DND-41 (cell line): ENCODE measurements around the gene MFNG.

ENCODE experiments used
- ATAC-seq: fragments of 200-7000 bp; cut with Tn5 transposase; 3 replicates; pipeline ENCODE4 v1.9.1; 2021; ENCODE audit warnings: low read depth; ENCODE audit not compliant: insufficient read depth
- DNase-seq: peaks from one replicate; pipeline ENCODE4 v3.0.0-alpha.2; 2020
- H2AFZ ChIP-seq: 2 replicates; pipeline ENCODE4 v1.6.0; 2012; ENCODE audit warnings: low read depth, low read length
- H3K27ac ChIP-seq: 2 replicates; pipeline ENCODE4 v1.5.1; 2012; ENCODE audit warnings: low read length, inconsistent platforms
- H3K27me3 ChIP-seq: fragments of 200-600 bp; sonication (generic); 2 replicates; pipeline ENCODE4 v1.6.0; 2012; ENCODE audit warnings: low read length, mild to moderate bottlenecking, inconsistent platforms; ENCODE audit not compliant: insufficient read depth, poor library complexity
- H3K36me3 ChIP-seq: 2 replicates; pipeline ENCODE4 v1.5.1; 2012; ENCODE audit warnings: low read length, inconsistent platforms; ENCODE audit not compliant: insufficient read depth
- H3K4me1 ChIP-seq: 2 replicates; pipeline ENCODE4 v1.5.1; 2012; ENCODE audit warnings: mild to moderate bottlenecking, low read length; ENCODE audit not compliant: insufficient read depth
- H3K4me2 ChIP-seq: 2 replicates; pipeline ENCODE4 v1.6.0; 2012; ENCODE audit warnings: mild to moderate bottlenecking, moderate library complexity, low read length, inconsistent platforms; ENCODE audit not compliant: insufficient read depth
- H3K4me3 ChIP-seq, 2 experiments: fragments of 200-600 bp in 1 of 2; shearing (Covaris generic) in 1 of 2; 2 replicates each; pipeline ENCODE4 v1.5.1; 2012 to 2016; ENCODE audit warnings: inconsistent platforms in 2 of 2, low read length in 2 of 2, mild to moderate bottlenecking in 2 of 2, low read depth in 1 of 2, moderate library complexity in 1 of 2
- H3K79me2 ChIP-seq: 2 replicates; pipeline ENCODE4 v1.6.0; 2012; ENCODE audit warnings: low read length, inconsistent platforms; ENCODE audit not compliant: insufficient read depth
- H3K9ac ChIP-seq: 2 replicates; pipeline ENCODE4 v1.6.0; 2012; ENCODE audit warnings: low read depth, mild to moderate bottlenecking, inconsistent platforms, low read length, moderate library complexity
- H3K9me3 ChIP-seq: 2 replicates; pipeline ENCODE4 v1.5.1; 2012; ENCODE audit warnings: low read length, moderate library complexity, mild to moderate bottlenecking, inconsistent platforms; ENCODE audit not compliant: insufficient read depth, severe bottlenecking
- H4K20me1 ChIP-seq: 2 replicates; pipeline ENCODE4 v1.6.0; 2012; ENCODE audit warnings: low read length; ENCODE audit not compliant: insufficient read depth
- EZH2 ChIP-seq: IDR thresholded peaks from 3 replicates; pipeline ENCODE4 v1.6.1; 2012; ENCODE audit warnings: borderline replicate concordance, low read depth, mild to moderate bottlenecking, moderate library complexity, low read length, inconsistent platforms; ENCODE audit not compliant: severe bottlenecking
- TF ChIP-seq, protein P1 (sequence below): IDR thresholded peaks from 2 replicates; pipeline ENCODE4 v1.5.1; 2012; ENCODE audit warnings: borderline replicate concordance, low read length, moderate library complexity, mild to moderate bottlenecking; ENCODE audit not compliant: poor library complexity, severe bottlenecking; ENCODE audit errors: extremely low read depth

MFNG gene

DNA sequence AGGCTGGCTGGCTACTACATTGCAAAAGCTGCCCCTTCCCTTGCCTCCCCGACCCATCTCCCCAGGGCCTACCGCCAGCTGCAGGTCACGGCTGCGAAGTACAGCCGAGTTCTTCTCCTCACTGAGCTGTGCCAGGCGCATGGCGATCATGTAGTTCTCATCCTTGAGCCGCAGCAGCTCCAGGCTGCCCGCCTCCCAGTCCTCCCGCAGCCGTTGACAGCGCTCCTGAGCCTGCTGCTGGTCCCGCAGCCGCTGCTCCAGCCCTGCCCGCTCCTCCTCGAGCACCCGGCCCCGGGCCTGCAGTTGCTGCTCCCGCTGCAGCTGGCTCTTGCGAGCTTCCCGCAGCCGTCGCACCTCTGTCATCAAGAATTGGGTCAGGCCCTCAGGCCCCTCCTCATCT, 29.7 kb upstream of the MFNG start:
- H3K4me3 ChIP-seq: no peak overlapping the region
- no peaks in the 10 kb centered on the region for H3K36me3 ChIP-seq
- H4K20me1 ChIP-seq: no peaks in the 10 kb centered on the region
- no peaks in the 10 kb centered on the region for H3K4me1 ChIP-seq
- H2AFZ ChIP-seq: no peak overlapping the region
- H3K9me3 ChIP-seq: no peaks in the 10 kb centered on the region
- no peak overlapping the region for H3K27ac ChIP-seq
- no peak for ATAC-seq
- no peak for DNase-seq
- H3K9ac ChIP-seq: no peak overlapping the region
- H3K27me3 ChIP-seq: peaks cover 13% of the 10 kb centered on the region
- TF ChIP-seq, protein P1, sequence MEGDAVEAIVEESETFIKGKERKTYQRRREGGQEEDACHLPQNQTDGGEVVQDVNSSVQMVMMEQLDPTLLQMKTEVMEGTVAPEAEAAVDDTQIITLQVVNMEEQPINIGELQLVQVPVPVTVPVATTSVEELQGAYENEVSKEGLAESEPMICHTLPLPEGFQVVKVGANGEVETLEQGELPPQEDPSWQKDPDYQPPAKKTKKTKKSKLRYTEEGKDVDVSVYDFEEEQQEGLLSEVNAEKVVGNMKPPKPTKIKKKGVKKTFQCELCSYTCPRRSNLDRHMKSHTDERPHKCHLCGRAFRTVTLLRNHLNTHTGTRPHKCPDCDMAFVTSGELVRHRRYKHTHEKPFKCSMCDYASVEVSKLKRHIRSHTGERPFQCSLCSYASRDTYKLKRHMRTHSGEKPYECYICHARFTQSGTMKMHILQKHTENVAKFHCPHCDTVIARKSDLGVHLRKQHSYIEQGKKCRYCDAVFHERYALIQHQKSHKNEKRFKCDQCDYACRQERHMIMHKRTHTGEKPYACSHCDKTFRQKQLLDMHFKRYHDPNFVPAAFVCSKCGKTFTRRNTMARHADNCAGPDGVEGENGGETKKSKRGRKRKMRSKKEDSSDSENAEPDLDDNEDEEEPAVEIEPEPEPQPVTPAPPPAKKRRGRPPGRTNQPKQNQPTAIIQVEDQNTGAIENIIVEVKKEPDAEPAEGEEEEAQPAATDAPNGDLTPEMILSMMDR: no peak
- no peak for TF ChIP-seq EZH2
- H3K4me2 ChIP-seq: no peak overlapping the region
- H3K79me2 ChIP-seq: no peaks in the 10 kb centered on the region

DNA sequence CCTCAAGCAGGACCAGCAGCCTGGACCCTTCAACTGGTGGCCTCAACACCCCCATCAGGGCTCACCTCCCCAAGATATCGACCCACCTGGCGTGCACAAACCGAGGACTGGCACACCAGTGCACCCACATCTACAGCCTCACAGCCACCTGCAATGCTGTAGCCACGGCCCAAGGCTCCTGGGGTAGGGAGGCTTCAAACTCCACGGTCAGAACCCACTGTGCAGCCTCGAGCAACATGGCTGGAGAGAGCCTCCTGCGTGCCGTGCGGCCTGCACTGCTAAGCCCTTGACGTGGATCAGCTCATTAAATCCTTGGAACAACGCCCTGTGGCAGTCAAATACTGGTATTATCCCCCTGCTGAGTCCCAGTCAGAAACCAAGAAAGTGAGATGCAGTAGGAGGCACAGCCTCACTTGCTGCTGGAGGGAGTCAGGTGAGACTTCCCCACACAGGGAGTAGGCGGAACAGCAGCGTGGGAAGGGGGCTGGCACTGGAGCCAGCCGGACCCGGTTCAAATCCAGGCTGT, 28.4 kb upstream of the MFNG start:
- H3K4me2 ChIP-seq: no peak overlapping the region
- no peak for DNase-seq
- ATAC-seq: no peak
- no peak overlapping the region for H3K4me3 ChIP-seq
- H3K27me3 ChIP-seq: peaks cover 13% of the 10 kb centered on the region
- no peaks in the 10 kb centered on the region for H3K36me3 ChIP-seq
- H3K4me1 ChIP-seq: no peaks in the 10 kb centered on the region
- no peak overlapping the region for H2AFZ ChIP-seq
- TF ChIP-seq, protein P1: no peak
- no peak for TF ChIP-seq EZH2
- no peaks in the 10 kb centered on the region for H4K20me1 ChIP-seq
- H3K9me3 ChIP-seq: no peaks in the 10 kb centered on the region
- H3K9ac ChIP-seq: no peak overlapping the region
- H3K27ac ChIP-seq: no peak overlapping the region
- no peaks in the 10 kb centered on the region for H3K79me2 ChIP-seq

DNA sequence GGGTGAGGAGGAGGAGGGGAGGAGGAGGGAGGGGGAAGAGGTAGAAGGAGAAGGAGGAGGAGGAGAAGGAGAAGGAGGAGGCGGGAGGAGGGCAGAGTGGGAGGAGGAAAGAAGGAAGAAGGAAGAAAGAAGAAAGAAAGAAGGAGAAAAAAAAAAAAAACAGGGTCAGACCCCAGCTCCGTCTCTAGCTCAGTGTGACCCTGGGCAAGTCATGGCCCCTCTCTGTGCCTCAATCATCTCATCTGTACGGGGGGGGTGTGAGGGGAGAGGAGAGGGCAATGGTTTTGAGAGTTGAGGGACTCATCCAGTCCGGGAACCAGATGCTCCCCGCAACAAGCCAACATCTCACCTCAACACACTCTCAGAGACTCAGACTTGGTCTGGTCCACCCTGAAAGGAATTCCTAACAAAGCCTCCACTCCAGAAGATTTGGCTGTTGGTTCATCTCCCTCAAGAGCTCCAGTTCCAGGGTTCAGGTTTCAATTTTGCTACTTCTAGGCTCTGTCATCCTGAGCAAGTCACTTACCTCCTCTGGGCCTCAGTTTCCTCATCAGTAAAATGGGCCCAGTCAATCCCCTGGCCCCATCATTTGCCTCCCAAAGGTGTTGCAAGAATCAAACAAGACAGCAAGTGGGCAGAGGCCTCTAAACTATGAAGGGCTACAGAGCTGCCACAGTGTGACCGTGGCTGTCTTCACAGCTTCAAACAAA, 25.4 kb upstream of the MFNG start:
- H3K79me2 ChIP-seq: no peaks in the 10 kb centered on the region
- no peak overlapping the region for H2AFZ ChIP-seq
- H3K27ac ChIP-seq: no peak overlapping the region
- DNase-seq (no peak), ATAC-seq (no peak)
- TF ChIP-seq EZH2: no peak
- TF ChIP-seq, protein P1: no peak
- H3K9ac ChIP-seq: no peak overlapping the region
- H3K27me3 ChIP-seq: peaks cover 13% of the 10 kb centered on the region
- H3K36me3 ChIP-seq: no peaks in the 10 kb centered on the region
- no peaks in the 10 kb centered on the region; the same call in none of the 2 replicates for H4K20me1 ChIP-seq
- H3K9me3 ChIP-seq: no peaks in the 10 kb centered on the region
- no peaks in the 10 kb centered on the region for H3K4me1 ChIP-seq
- no peak overlapping the region for H3K4me2 ChIP-seq
- H3K4me3 ChIP-seq: no peak overlapping the region
